Measurements from ENCODE around the gene NOL11. TPM values are rescaled to one million over a fixed set of nuclear protein-coding genes. Genes with fewer than 3 reads are reported as not detected.

Gene NOL11
- total and polyA plus RNA-seq, 2 of the 8 experiments (the other 6 are each of a cell fraction or from before 2014, with no cell fraction given), result 58.0 to 97.2 TPM

DNA sequence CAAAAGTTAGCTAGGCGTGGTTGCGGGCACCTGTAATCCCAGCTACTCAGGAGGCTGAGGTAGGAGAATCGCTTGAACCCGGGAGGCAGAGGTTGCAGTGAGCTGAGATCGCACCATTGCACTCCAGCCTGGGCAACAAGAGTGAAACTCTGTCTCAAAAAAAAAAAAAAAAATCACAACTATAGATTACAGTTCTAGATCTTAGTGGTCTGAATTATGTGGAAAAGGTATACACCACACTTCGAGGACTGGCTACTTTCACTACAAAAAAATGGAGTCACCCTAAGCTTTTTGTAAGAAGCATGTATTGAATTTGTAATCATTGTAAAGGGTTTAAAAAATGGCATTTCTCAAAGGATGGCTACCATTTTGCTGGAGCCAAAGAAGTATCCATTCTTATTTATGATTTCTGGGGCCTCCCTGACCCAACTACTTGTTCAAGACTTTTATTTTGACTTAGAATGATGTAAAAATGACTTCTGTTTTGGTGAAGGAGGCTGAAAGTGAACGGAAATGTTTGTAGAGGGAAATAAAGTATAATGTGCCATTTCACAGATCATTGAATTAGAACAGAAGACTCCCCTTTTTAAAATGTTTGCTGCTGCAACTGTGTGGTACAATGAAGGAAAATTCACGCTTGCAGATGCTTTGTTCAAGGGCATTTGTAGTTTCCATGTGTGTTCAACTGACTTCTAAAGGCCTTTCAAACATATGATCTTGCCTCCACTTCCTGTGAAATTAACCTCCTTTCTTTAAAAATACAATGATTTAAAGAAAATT is 37.1 kb upstream of the NOL11 start:
- no peak for DNase-seq (ENCODE audit: low read depth in 1 of 2, low spot score in 2 of 2)
- ChIA-PET POLR2A (ENCODE audit: partially characterized antibody) (no interaction called here), CTCF (ENCODE audit: partially characterized antibody) (interaction anchor here (0.6 to 1.1 kb wide), 4 partner anchors 9 to 202 kb away, joined by 3 to 4 read pairs (median 3); no protein-coding TSS in a partner anchor)
- Histone ChIP-seq H2AFZ (ENCODE audit: low read length) (no peak overlapping the region), H2AK5ac (ENCODE audit: low read depth, low read length) (no peak overlapping the region), H3K4me3 (ENCODE audit: extremely low read depth in 1 of 4, insufficient read depth in 2 of 4, low read depth in 3 of 4, low read length in 4 of 4) (no peak overlapping the region), H3K36me3 (ENCODE audit: control insufficient read depth in 2 of 4, insufficient read depth in 4 of 4, low read length in 3 of 4) (no peaks in the 10 kb centered on the region), H4K20me1 (replicated peaks in 1 of 2; ENCODE audit: control insufficient read depth in 1 of 2, insufficient read depth in 2 of 2, low read length in 2 of 2) (no peaks in the 10 kb centered on the region), H3K9me3 (ENCODE audit: insufficient read depth in 2 of 2, low read depth in 1 of 2, low read length in 1 of 2) (no peaks in the 10 kb centered on the region), H3K4me2 (ENCODE audit: insufficient read depth in 1 of 2, low read depth in 2 of 2, low read length in 2 of 2) (no peak overlapping the region), H3K4ac (replicated peaks; ENCODE audit: insufficient read length, low read depth, low read length) (no peak overlapping the region), H3K79me2 (ENCODE audit: control insufficient read depth in 1 of 2, insufficient read depth in 2 of 2, low read length in 2 of 2) (no peaks in the 10 kb centered on the region), H3K79me1 (ENCODE audit: low read depth, low read length) (no peaks in the 10 kb centered on the region), H3K23ac (ENCODE audit: insufficient read length) (no peak overlapping the region), H3K27ac (ENCODE audit: low read depth, low read length) (no peak overlapping the region), H4K8ac (ENCODE audit: extremely low read depth, insufficient read depth, low read length) (no peak overlapping the region), H2BK15ac (ENCODE audit: low read length) (no peak overlapping the region), H2BK12ac (ENCODE audit: low read depth, low read length) (no peak overlapping the region), H4K91ac (replicated peaks; ENCODE audit: insufficient read length, low read length) (no peak overlapping the region), H3K4me1 (replicated peaks in 1 of 4; ENCODE audit: control insufficient read depth in 3 of 4, insufficient read depth in 4 of 4, low read length in 3 of 4) (no peaks in the 10 kb centered on the region), H3K23me2 (ENCODE audit: low read depth, low read length) (no peaks in the 10 kb centered on the region), H3K27me3 (replicated peaks in 1 of 4; ENCODE audit: control insufficient read depth in 3 of 4, extremely low read depth in 1 of 4, insufficient read depth in 3 of 4, low read length in 3 of 4) (no peaks in the 10 kb centered on the region), H3K56ac (replicated peaks; ENCODE audit: insufficient read length, low read depth, low read length) (no peak overlapping the region), H4K5ac (ENCODE audit: insufficient read length, low read depth, low read length) (no peak overlapping the region), H2BK20ac (ENCODE audit: low read length) (no peak overlapping the region), H3K18ac (ENCODE audit: extremely low read depth, low read length) (no peak overlapping the region), H3K9ac (replicated peaks in 1 of 4; ENCODE audit: extremely low read depth in 1 of 4, low read depth in 3 of 4, low read length in 3 of 4) (no peak overlapping the region), H3K14ac (ENCODE audit: insufficient read length) (no peak overlapping the region), H2BK120ac (replicated peaks; ENCODE audit: low read depth, low read length) (no peak overlapping the region), H2BK5ac (ENCODE audit: low read depth, low read length) (no peak overlapping the region)
- no peak for FAIRE-seq
- 92 to 100% methylated on average over 1 to 7 of the region's 8 CpGs for WGBS, 2 experiments (ENCODE audit: extremely low coverage in 1 of 2, insufficient coverage in 1 of 2, insufficient read length in 1 of 2, insufficient replicate concordance in 2 of 2, low coverage in 1 of 2, low lambda C conversion rate in 2 of 2, missing lambda C conversion rate in 1 of 2)
- TF ChIP-seq JUND (IDR thresholded peaks at IDR 0.05; ENCODE audit: low read length) (no peak), RAD21 (IDR thresholded peaks at IDR 0.05 in 1 of 2, conservative IDR thresholded peaks at IDR 0.05 in 1 of 2; ENCODE audit: low read depth in 2 of 2, low read length in 2 of 2) (no peak), SRF (IDR thresholded peaks at IDR 0.05; ENCODE audit: low read depth, low read length) (no peak), NANOG (IDR thresholded peaks at IDR 0.05; ENCODE audit: insufficient read depth, low read depth, low read length, poor library complexity, severe bottlenecking) (no peak), CTBP2 (IDR thresholded peaks at IDR 0.05; ENCODE audit: borderline replicate concordance, insufficient read depth, insufficient read length, low read length) (no peak), SIX5 (IDR thresholded peaks at IDR 0.05; ENCODE audit: low read depth, low read length) (no peak), SAP30 (IDR thresholded peaks at IDR 0.05; ENCODE audit: insufficient read depth, insufficient replicate concordance, low read length) (no peak), TCF12 (IDR thresholded peaks at IDR 0.05; ENCODE audit: low read depth, low read length) (no peak)
- TF ChIP-seq, protein P1, sequence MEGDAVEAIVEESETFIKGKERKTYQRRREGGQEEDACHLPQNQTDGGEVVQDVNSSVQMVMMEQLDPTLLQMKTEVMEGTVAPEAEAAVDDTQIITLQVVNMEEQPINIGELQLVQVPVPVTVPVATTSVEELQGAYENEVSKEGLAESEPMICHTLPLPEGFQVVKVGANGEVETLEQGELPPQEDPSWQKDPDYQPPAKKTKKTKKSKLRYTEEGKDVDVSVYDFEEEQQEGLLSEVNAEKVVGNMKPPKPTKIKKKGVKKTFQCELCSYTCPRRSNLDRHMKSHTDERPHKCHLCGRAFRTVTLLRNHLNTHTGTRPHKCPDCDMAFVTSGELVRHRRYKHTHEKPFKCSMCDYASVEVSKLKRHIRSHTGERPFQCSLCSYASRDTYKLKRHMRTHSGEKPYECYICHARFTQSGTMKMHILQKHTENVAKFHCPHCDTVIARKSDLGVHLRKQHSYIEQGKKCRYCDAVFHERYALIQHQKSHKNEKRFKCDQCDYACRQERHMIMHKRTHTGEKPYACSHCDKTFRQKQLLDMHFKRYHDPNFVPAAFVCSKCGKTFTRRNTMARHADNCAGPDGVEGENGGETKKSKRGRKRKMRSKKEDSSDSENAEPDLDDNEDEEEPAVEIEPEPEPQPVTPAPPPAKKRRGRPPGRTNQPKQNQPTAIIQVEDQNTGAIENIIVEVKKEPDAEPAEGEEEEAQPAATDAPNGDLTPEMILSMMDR (IDR thresholded peaks at IDR 0.05; ENCODE audit: control extremely low read depth in 1 of 3, insufficient read depth in 1 of 3, low read depth in 1 of 3, low read length in 3 of 3), result no peak
